ENCODE results near the gene SKI.
A peak's percentile ranks its signal among the peaks of the same experiment; 100 is the strongest.

SKI gene

DNA sequence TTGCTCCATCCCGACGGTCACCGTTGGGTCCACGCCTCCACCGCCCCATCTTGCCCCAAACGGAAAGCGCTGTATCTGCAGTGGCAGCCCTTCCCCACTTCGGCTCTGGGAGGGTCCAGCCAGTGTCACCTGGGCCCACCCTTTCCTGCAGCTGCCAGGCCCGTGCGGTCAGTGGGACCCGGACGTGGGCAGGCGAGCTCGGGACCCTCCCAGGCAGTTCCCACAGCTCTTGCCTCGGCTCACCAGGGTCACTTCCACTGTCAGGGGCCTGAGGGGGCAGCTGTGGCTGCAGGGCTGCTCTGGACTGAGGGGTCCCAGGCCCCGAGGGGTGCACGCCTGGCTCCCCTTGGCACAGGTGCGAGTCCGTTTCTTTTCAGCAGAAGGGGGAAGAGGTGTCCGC lies 80.7 kb downstream of the SKI start:
- POLR2A ChIA-PET: no interaction called here
- DNase-seq (ENCODE audit: extremely low spot score): no peak
- CTCF ChIA-PET: no interaction called here
- no peak for TF ChIP-seq ELF4 (IDR thresholded peaks at IDR 0.05)
- no peak for TF ChIP-seq L3MBTL2 (conservative IDR thresholded peaks at IDR 0.05)
- TF ChIP-seq FOXK2 (IDR thresholded peaks at IDR 0.05): no peak
- TF ChIP-seq CTBP1 (IDR thresholded peaks at IDR 0.05; ENCODE audit: borderline replicate concordance): no peak
- no peak for TF ChIP-seq SUZ12 (IDR thresholded peaks at IDR 0.05)
- TF ChIP-seq ZNF384 (IDR thresholded peaks at IDR 0.05): no peak
- no peak for TF ChIP-seq SP1 (IDR thresholded peaks at IDR 0.05)
- no peak for TF ChIP-seq HDGF (IDR thresholded peaks at IDR 0.05; ENCODE audit: borderline replicate concordance)

DNA sequence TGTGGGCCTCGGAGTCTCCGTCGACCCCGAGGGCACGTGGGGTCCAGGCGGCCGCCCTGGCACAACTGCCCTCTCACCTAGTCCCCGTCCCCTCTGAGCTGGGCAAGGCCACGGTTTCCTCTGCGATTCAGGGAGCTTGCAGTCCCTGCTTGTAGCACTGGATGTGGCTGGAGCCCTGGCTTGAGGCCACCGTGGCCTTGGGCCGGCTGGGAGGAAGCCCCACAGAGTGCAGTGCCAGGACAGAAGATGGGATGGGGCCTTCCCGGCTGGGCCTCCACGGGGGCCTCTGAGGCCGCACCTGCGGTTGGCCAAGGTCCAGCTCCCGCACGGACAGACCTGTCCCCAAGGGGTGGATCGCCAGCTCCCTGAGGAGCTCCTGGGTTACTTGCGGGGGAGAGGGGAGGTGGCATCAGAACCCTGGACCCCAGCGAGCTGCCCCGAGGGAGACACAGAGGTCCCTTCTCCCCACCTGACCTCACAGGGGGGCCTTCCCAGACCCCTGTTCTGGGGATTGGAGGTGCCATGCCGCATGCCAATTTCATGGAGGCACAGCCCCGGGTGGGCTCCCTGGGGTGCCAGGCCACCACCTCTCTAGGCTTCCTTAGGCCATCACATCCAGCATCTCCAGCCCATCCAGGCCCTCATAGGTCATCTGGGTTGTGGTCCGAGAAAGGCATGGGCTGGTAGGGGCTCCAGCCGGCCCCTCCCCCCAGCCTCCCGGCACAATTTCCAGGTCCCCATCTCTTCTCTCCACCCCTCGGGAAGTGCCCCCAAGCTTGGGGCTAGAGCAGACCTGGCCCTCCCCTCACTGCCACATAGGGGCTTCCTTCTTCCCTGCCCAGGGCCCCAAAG lies 82.4 kb downstream of the SKI start:
- POLR2A ChIA-PET: interaction anchor here (1.0 to 1.1 kb wide), 2 partner anchors 81 to 111 kb away, joined by 3 to 5 read pairs; no protein-coding TSS in a partner anchor
- CTCF ChIA-PET: interaction anchor here (0.6 kb wide), 1 partner anchor 71 kb away, joined by 3 read pairs; no protein-coding TSS in a partner anchor
- TF ChIP-seq L3MBTL2 (conservative IDR thresholded peaks at IDR 0.05): no peak
- no peak for TF ChIP-seq FOXA1 (IDR thresholded peaks at IDR 0.05)
- no peak for TF ChIP-seq SUZ12 (IDR thresholded peaks at IDR 0.05)
- no peak for TF ChIP-seq LEF1 (IDR thresholded peaks at IDR 0.05; ENCODE audit: borderline replicate concordance)
- no peak for TF ChIP-seq FOXK2 (IDR thresholded peaks at IDR 0.05)
- TF ChIP-seq, protein P1, sequence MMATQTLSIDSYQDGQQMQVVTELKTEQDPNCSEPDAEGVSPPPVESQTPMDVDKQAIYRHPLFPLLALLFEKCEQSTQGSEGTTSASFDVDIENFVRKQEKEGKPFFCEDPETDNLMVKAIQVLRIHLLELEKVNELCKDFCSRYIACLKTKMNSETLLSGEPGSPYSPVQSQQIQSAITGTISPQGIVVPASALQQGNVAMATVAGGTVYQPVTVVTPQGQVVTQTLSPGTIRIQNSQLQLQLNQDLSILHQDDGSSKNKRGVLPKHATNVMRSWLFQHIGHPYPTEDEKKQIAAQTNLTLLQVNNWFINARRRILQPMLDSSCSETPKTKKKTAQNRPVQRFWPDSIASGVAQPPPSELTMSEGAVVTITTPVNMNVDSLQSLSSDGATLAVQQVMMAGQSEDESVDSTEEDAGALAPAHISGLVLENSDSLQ (IDR thresholded peaks at IDR 0.05): no peak
- no peak for TF ChIP-seq HDGF (IDR thresholded peaks at IDR 0.05; ENCODE audit: borderline replicate concordance)
- TF ChIP-seq NFRKB (IDR thresholded peaks at IDR 0.05): no peak
- TF ChIP-seq ARNT (IDR thresholded peaks at IDR 0.05): no peak
- TF ChIP-seq ZNF384 (IDR thresholded peaks at IDR 0.05): no peak
- TF ChIP-seq FOXM1 (IDR thresholded peaks at IDR 0.05; ENCODE audit: borderline replicate concordance): no peak
- TF ChIP-seq TARDBP (IDR thresholded peaks at IDR 0.05): no peak
- TF ChIP-seq ELF4 (IDR thresholded peaks at IDR 0.05): no peak
- no peak for TF ChIP-seq SP1 (IDR thresholded peaks at IDR 0.05)
- TF ChIP-seq BHLHE40 (IDR thresholded peaks at IDR 0.05; ENCODE audit: borderline replicate concordance): no peak
- no peak for TF ChIP-seq CTBP1 (IDR thresholded peaks at IDR 0.05; ENCODE audit: borderline replicate concordance)
- no peak for DNase-seq (ENCODE audit: extremely low spot score)

DNA sequence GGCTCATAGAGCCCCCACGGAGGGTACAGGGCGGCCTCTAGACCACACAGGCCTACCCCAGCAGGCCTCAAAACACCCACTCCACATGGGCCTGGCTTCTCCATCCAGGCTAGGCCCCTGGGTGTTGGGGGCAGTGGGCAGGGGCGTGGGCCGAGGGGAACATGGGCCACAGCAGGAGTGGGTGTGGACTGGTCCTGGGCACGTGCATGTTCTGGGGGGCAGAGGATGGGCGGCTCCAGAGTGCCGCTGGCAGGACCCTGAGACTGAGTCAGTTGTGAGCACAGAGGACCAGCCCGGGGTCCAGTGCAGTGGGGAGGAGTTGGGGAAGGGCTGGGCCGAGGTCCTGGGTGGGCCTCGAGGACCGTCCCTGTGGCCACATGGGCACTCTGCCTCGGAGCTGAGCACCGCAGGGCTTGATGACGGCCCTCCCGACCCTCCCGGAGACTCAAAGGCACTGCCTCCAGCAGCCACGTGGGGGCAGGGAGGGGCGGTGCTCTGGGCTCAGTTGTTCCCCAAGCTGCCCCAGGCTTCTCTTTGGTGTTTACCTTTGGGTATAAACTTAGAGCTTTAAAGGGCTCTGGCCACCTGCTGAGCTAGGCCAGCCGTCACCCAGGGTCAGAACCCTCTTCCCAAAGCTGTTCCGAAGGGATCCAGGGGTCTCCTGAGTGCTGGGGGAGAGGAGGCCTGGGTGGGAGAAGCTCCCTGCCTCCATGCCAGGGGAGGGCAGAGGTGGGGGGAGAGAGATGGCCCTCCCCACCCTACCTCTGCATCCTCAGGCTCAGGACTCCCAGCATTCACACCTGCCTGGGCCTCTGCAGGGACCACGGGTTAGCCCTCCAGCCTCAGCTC lies 83.3 kb downstream of the SKI start:
- ChIA-PET POLR2A (interaction anchor here (0.6 to 1.2 kb wide), 11 partner anchors 12 to 136 kb away, joined by 3 to 5 read pairs (median 4); partner anchors contain the start of gene FAAP20), CTCF (interaction anchor here (0.6 to 1.3 kb wide), 8 partner anchors 13 to 117 kb away, joined by 3 to 6 read pairs (median 3); partner anchors contain the start of gene FAAP20)
- peak; percentile 77 for DNase-seq (ENCODE audit: extremely low spot score)
- TF ChIP-seq BHLHE40 (IDR thresholded peaks at IDR 0.05; ENCODE audit: borderline replicate concordance): no peak
- no peak for TF ChIP-seq CTBP1 (IDR thresholded peaks at IDR 0.05; ENCODE audit: borderline replicate concordance)
- TF ChIP-seq FOXM1 (IDR thresholded peaks at IDR 0.05; ENCODE audit: borderline replicate concordance): no peak
- TF ChIP-seq L3MBTL2 (conservative IDR thresholded peaks at IDR 0.05): no peak; the same call in 1 of the 2 replicates
- no peak for TF ChIP-seq FOXK2 (IDR thresholded peaks at IDR 0.05)
- TF ChIP-seq ZNF384 (IDR thresholded peaks at IDR 0.05): no peak
- TF ChIP-seq ELF4 (IDR thresholded peaks at IDR 0.05): no peak
- TF ChIP-seq HDGF (IDR thresholded peaks at IDR 0.05; ENCODE audit: borderline replicate concordance): no peak
- TF ChIP-seq NFRKB (IDR thresholded peaks at IDR 0.05): no peak
- TF ChIP-seq, protein P1 (IDR thresholded peaks at IDR 0.05): no peak
- TF ChIP-seq SUZ12 (IDR thresholded peaks at IDR 0.05): no peak
- no peak for TF ChIP-seq TARDBP (IDR thresholded peaks at IDR 0.05)
- TF ChIP-seq SP1 (IDR thresholded peaks at IDR 0.05): no peak
- no peak for TF ChIP-seq LEF1 (IDR thresholded peaks at IDR 0.05; ENCODE audit: borderline replicate concordance)
- no peak for TF ChIP-seq FOXA1 (IDR thresholded peaks at IDR 0.05)

DNA sequence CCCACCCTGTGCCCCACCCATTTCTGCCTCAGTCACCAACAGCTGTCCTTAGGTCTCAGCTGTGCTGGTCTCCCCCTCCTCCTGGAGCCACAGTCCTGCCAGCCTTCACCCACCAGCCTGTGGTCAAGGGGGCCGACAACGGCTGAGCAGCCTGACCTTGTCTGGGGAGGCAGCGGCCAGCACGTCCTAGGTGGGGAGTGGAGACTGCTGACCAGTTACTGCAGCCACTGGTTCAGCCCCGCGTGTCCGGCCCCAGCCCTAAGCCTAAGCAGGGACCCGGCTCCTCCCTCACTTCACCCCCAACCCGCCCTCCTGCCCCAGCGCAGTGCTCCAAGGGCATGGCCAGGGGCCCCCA lies 84.0 kb downstream of the SKI start:
- ChIA-PET POLR2A (interaction anchor here (0.6 to 1.2 kb wide), 9 partner anchors 18 to 135 kb away, joined by 3 to 5 read pairs (median 4); partner anchors contain the start of gene FAAP20), CTCF (interaction anchor here (0.7 to 1.3 kb wide), 6 partner anchors 14 to 117 kb away, joined by 3 to 6 read pairs (median 4); partner anchors contain the start of gene FAAP20)
- TF ChIP-seq HDGF (IDR thresholded peaks at IDR 0.05; ENCODE audit: borderline replicate concordance) (no peak), ZNF384 (IDR thresholded peaks at IDR 0.05) (no peak), ELF4 (IDR thresholded peaks at IDR 0.05) (no peak), FOXA1 (IDR thresholded peaks at IDR 0.05) (no peak), NFRKB (IDR thresholded peaks at IDR 0.05) (no peak), TARDBP (IDR thresholded peaks at IDR 0.05) (no peak), L3MBTL2 (conservative IDR thresholded peaks at IDR 0.05) (no peak)
- no peak for DNase-seq (ENCODE audit: extremely low spot score)

DNA sequence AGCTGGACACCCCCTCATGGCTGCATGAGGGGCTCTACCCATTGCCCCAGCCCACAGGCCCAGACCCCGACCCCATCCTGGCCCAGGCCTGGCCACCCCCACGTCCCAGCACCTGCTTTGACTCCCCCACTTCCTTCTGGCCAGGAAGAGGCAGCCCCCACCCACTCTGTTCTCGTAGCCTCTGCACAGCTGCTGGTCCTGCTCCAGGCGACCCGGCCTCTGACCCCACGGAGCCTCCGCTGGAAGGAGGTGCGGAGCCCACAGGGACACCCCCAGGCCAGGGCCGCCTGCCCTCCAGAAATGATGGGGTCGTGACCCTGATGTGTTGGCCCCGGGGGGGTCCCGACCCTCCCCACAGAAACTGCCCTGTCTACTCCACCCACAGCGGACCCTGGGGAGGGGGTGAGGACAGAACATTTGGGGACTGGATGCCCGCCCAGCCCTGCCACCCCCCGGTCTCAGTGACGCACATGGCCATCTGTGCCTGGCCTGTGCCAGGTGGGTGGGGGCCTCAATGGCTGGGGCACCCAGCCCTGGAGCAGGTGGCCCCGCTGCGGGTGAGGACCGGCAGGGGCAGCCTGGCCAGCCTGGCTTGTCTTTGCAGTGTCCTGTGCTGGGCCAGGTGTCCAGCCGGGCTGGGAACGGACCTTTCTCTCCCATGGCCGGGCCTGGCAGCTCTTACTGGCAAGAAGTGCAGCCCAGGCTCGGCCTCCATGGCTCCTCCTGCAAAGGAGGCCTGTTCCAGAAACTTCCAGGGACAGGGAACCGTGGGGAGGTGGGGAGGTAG lies 84.6 kb downstream of the SKI start:
- CTCF ChIA-PET: interaction anchor here (1.3 kb wide), 1 partner anchor 118 kb away, joined by 6 read pairs; the partner anchor contains the start of gene FAAP20
- DNase-seq (ENCODE audit: extremely low spot score): no peak
- TF ChIP-seq HDGF (IDR thresholded peaks at IDR 0.05; ENCODE audit: borderline replicate concordance) (no peak), L3MBTL2 (conservative IDR thresholded peaks at IDR 0.05) (no peak), BHLHE40 (IDR thresholded peaks at IDR 0.05; ENCODE audit: borderline replicate concordance) (no peak), ARNT (IDR thresholded peaks at IDR 0.05) (no peak), TARDBP (IDR thresholded peaks at IDR 0.05) (no peak), FOXM1 (IDR thresholded peaks at IDR 0.05; ENCODE audit: borderline replicate concordance) (no peak), SUZ12 (IDR thresholded peaks at IDR 0.05) (no peak), FOXA1 (IDR thresholded peaks at IDR 0.05) (no peak), NFRKB (IDR thresholded peaks at IDR 0.05) (no peak), ZNF384 (IDR thresholded peaks at IDR 0.05) (no peak), CTBP1 (IDR thresholded peaks at IDR 0.05; ENCODE audit: borderline replicate concordance) (no peak), LEF1 (IDR thresholded peaks at IDR 0.05; ENCODE audit: borderline replicate concordance) (no peak), ELF4 (IDR thresholded peaks at IDR 0.05) (no peak), FOXK2 (IDR thresholded peaks at IDR 0.05) (no peak), SP1 (IDR thresholded peaks at IDR 0.05) (no peak)
- TF ChIP-seq, protein P1 (IDR thresholded peaks at IDR 0.05): no peak
- POLR2A ChIA-PET: interaction anchor here (0.6 to 1.2 kb wide), 6 partner anchors 83 to 134 kb away, joined by 3 to 5 read pairs (median 4); partner anchors contain the start of gene FAAP20
